ACC112 (cell line): ENCODE data around the gene SLC49A4.

Experiments used
- H2AFZ ChIP-seq: fragments of 200-600 bp; sonication (generic); one replicate; pipeline ENCODE4 v1.6.0; 2017; ENCODE audit warnings: antibody characterized with exemption, low read length; ENCODE audit not compliant: unreplicated experiment
- H3K27ac ChIP-seq: fragments of 200-600 bp; sonication (generic); 2 replicates; pipeline ENCODE4 v1.5.1; 2014; ENCODE audit warnings: low read depth, mild to moderate bottlenecking, antibody characterized with exemption, low read length, moderate library complexity
- H3K27me3 ChIP-seq: fragments of 200-600 bp; sonication (generic); 2 replicates; pipeline ENCODE4 v1.6.1; 2014; ENCODE audit warnings: mild to moderate bottlenecking, antibody characterized with exemption, low read length, moderate library complexity, mixed read lengths; ENCODE audit not compliant: insufficient read depth
- H3K36me3 ChIP-seq: fragments of 200-600 bp; sonication (generic); 2 replicates; pipeline ENCODE4 v1.6.1; 2016; ENCODE audit warnings: mild to moderate bottlenecking, antibody characterized with exemption, low read length, moderate library complexity, mixed read lengths; ENCODE audit not compliant: insufficient read depth
- H3K4me1 ChIP-seq: fragments of 200-600 bp; sonication (generic); one replicate; pipeline ENCODE4 v1.6.1; 2016; ENCODE audit warnings: low read length, mixed read lengths; ENCODE audit not compliant: insufficient read depth, unreplicated experiment, control insufficient read depth
- H3K4me3 ChIP-seq: fragments of 200-600 bp; sonication (generic); 2 replicates; pipeline ENCODE4 v1.5.1; 2014; ENCODE audit warnings: mild to moderate bottlenecking, low read depth, low read length
- H3K79me2 ChIP-seq: fragments of 200-600 bp; sonication (generic); one replicate; pipeline ENCODE4 v1.6.0; 2016; ENCODE audit warnings: low read length; ENCODE audit not compliant: control insufficient read depth, unreplicated experiment, insufficient read depth

Gene SLC49A4

DNA sequence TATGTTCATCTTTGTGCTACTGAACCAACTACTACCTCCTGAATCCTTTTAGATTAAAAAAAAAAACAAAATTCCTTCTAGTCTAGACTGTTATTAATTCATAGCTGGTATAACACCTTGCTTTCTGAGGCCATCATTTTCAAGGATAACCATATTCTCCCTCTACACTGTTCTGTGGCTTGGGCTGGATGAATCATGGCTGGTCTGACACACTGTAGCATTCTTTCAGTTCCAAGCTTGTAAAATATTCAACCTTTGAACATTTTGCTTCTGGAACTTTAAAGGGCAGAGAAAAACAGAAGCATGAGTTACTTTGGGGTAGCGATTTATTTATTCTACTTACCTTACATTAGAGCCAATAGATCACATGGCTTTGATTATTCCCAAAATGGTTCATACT lies 8.8 kb upstream of the SLC49A4 start:
- H3K27me3 ChIP-seq: no peaks in the 10 kb centered on the region
- peaks cover 4% of the 10 kb centered on the region for H3K79me2 ChIP-seq
- 0 out of 2 replicates have a peak overlapping the region, but pooled peaks have one; percentile 15 for H3K27ac ChIP-seq
- H3K36me3 ChIP-seq: 0 out of 2 replicates have a peak, but pooled peaks cover 2% of the 10 kb centered on the region
- H3K4me1 ChIP-seq: peaks cover 24% of the 10 kb centered on the region
- H2AFZ ChIP-seq: no peak overlapping the region
- no peak overlapping the region for H3K4me3 ChIP-seq

DNA sequence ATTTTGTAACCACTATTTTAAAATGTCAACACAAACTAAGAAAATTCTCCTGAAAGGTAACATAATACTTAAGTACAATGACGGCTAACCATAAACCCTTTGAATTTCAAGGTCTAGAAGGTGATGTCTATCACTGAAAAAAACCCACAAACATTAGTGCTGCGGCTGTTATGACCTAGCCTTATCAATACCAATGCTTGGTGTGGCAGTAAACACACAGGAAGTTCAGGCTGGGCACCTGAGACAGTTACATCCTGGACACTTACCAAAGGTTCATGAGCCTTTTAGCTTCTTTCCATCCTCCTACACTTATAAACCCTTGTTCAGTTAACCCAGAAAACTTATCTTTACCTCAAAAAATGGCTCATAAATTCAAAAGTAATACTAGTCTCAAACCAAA lies 7.0 kb upstream of the SLC49A4 start:
- Histone ChIP-seq H2AFZ (no peak overlapping the region), H3K36me3 (0 out of 2 replicates have a peak, but pooled peaks cover under 1% of the 10 kb centered on the region), H3K79me2 (peaks cover 10% of the 10 kb centered on the region), H3K4me3 (no peak overlapping the region), H3K27me3 (no peaks in the 10 kb centered on the region), H3K4me1 (peaks cover 24% of the 10 kb centered on the region), H3K27ac (no peak overlapping the region)

DNA sequence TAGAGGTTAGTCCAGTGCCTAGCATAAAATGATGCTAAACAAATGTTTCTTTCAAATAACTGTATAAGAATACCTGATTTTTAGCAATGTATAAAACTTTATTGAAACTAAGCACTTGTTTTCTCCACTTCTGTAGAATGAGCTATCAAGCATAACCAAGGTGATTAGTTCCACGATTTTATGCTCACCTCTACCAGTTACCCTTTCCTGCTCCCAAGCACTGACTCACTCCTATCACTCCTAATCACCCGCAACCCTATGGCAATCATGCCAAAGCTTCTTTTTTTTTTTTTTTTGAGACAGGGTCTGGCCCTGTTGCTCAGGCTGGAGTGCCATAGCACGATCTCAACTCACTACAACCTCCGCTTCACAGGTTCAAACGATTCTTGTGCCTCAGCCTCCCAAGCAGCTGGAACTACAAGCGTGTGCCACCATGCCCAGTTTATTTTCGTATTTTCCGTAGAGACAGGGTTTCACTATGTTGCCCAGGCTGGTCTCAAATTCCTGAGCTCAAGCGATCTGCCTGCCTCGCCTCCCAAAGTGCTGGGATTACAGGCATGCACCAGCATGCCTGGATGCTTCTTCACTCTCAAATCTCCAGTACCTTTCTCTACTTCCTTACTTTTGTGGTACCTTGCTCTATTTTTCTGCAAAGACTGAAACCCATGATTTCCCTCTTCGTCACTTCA lies 5.1 kb upstream of the SLC49A4 start:
- Histone ChIP-seq H3K4me1 (peaks cover 16% of the 10 kb centered on the region), H3K79me2 (peaks cover 10% of the 10 kb centered on the region), H3K4me3 (no peak overlapping the region), H3K36me3 (no peaks in the 10 kb centered on the region), H3K27me3 (no peaks in the 10 kb centered on the region), H2AFZ (no peak overlapping the region), H3K27ac (no peak overlapping the region)

DNA sequence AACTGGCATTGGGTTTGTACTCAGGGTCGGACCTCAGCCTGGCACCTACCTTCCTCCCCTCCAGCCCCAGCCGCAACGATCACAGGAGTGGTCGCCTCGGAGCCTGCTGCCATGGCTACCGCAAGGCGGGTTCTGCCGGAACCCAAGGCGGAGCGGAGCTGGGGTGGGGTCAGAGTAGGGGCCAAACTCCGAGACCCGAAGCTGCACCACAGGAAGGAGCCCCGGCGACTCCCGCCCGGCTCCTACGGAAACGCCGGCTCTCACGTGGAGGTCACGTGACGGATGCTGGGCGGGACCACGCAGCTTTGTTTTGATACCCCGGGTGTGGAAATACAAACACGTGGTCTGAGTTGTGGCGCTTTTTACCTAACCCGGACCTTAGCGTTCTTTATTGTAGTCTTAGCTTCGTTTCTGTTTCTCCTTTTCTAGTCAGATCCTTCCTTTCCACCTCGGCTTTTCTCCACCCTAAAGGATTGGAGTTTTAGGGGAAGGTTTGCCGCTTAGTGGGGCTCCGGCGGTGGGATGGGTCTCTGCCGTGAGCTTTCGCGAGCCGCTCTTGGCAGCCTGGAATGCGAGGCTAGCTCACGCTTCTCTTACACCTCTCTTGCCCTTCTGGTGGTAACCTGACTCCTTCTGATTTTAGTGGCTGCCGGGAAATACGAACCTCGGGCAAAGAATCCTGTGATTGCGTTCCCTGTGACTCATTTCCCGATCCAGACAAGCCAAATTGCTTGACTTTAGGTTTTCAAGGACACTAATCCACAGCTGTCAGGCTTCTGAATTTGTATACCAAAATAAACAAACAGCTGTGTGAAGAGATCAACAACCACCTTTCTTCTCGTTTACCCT lies 1.1 kb upstream of the SLC49A4 start, which contains the start of gene HSPBAP1:
HSPBAP1 (minus strand) TSS at position 264 of the 849 bp plus-strand sequence; CDS start at position 113, 151 bp downstream.
- Histone ChIP-seq H3K27me3 (no peaks in the 10 kb centered on the region), H3K79me2 (peaks cover 17% of the 10 kb centered on the region), H3K4me3 (peak within 1 kb of the TSS; percentile 82), H3K4me1 (peaks cover 11% of the 10 kb centered on the region), H3K27ac (peak within 1 kb of the TSS; percentile 93), H2AFZ (peak within 1 kb of the TSS; percentile 89), H3K36me3 (no peaks in the 10 kb centered on the region)

DNA sequence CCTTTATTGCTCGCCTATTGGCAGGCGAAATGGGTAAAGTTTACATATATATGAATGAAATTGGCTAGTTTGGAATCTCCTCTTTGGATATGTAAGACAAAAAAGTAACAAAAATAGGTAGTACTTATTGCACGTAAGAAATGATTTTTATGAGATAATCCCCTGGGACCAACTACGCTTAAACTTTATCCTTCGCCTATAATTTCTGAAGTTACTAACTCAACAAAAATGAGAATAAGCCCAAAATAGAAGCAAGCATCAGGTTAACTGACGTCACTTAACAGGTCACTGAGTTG lies 438 bp upstream of the SLC49A4 start:
- peak overlapping the region; percentile 93 for H3K27ac ChIP-seq
- H3K4me1 ChIP-seq: peaks cover 11% of the 10 kb centered on the region
- no peaks in the 10 kb centered on the region for H3K36me3 ChIP-seq
- no peaks in the 10 kb centered on the region for H3K27me3 ChIP-seq
- peak overlapping the region; percentile 89 for H2AFZ ChIP-seq
- H3K4me3 ChIP-seq: peak overlapping the region; percentile 82
- peaks cover 17% of the 10 kb centered on the region for H3K79me2 ChIP-seq

DNA sequence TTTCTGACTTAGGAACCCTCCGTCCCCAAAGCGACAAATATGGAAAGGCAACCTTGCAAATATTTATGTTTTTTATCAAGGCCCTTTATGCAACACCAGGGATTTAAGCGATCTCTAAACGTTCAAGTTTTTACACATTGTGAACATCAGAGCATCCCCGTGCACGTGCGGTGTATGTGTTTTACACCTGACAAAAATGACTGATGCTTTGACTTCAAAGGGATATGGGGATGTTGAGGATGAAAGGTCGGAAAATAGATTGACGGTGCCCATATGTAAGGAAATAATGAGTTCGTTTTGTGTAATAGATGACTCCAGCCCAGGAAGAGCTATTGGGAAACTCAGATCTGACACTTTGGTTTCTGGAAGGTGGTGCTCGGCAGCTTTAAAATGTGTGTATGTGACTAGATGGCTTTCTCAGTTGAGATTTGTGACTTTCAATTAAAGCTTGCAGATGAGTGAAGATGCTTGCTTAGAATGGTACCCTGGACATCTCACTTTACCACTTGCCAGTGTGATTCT lies 866 bp downstream of the SLC49A4 start:
- H3K27me3 ChIP-seq: no peaks in the 10 kb centered on the region
- no peaks in the 10 kb centered on the region for H3K36me3 ChIP-seq
- H3K4me3 ChIP-seq: peak overlapping the region; percentile 82
- H3K27ac ChIP-seq: peak overlapping the region; percentile 93; the same call in 1 of the 2 replicates
- H3K79me2 ChIP-seq: peaks cover 17% of the 10 kb centered on the region
- H3K4me1 ChIP-seq: peaks cover 11% of the 10 kb centered on the region
- H2AFZ ChIP-seq: peak overlapping the region; percentile 89

DNA sequence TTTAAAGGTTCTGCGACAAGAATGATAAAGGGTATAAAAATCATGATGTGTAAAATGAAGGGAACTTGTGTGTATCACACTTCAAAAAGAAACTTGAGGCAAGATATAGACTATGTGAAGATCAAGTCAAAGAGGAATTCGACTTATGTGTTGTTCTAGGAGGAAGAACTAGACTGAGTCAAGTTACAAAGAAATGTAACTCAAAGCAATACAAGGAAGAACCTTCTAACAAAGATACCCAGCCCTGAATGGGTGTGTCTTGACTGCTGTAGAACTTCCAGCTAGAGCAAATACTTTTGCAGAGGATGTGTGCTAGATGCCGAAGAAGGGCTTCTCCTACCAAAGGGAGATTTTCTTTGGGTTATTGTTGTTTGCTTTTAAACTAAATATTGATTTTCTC lies 2.4 kb downstream of the SLC49A4 start:
- no peak overlapping the region for H3K27ac ChIP-seq
- H2AFZ ChIP-seq: no peak overlapping the region
- peaks cover 11% of the 10 kb centered on the region for H3K4me1 ChIP-seq
- peaks cover 11% of the 10 kb centered on the region for H3K79me2 ChIP-seq
- no peak overlapping the region for H3K4me3 ChIP-seq
- no peaks in the 10 kb centered on the region for H3K27me3 ChIP-seq
- no peaks in the 10 kb centered on the region for H3K36me3 ChIP-seq

DNA sequence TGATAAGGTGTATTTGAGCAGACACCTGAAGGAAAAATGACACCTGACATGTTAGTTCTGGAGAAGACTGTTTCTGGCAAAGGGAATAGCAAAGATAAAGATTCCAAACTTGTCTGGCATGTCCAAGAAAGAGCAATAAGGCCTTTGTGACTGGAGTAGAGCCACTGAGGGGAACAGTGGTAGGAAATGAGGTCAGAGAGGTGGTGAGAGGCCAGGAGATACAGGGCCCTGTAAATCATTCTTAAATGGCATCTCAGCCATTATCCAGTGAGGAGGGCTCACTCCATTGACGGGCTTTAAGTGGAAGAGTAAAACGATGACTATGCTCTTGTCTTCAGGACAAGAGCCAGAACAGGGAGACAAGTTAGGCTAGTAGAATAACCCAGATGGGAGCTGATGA lies 4.5 kb downstream of the SLC49A4 start:
- Histone ChIP-seq H3K27ac (no peak overlapping the region), H2AFZ (no peak overlapping the region), H3K79me2 (peaks cover 11% of the 10 kb centered on the region), H3K36me3 (no peaks in the 10 kb centered on the region), H3K4me1 (peaks cover 11% of the 10 kb centered on the region), H3K4me3 (no peak overlapping the region), H3K27me3 (no peaks in the 10 kb centered on the region)

DNA sequence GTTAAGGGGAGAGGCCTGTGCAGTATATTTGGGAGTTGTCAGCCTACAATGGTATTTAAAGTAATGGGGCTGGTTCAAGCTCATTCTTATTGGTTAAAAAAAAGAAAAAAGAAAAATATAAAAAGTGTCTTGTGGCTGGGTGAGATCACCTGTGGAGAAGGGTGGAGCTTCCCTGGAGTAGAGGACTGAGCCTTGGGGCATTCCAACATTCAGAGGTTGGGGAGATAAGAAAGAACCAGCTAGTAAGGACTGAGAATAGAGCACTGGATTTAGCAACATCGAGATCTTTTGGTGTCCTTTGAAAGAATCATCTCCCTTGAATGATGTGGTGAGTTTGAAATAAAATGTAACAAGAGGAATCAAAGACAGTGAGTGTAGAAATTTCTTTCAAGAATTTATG lies 5.2 kb downstream of the SLC49A4 start:
- Histone ChIP-seq H3K36me3 (no peaks in the 10 kb centered on the region), H3K4me1 (peaks cover 11% of the 10 kb centered on the region), H3K27ac (no peak overlapping the region), H3K4me3 (no peak overlapping the region), H3K27me3 (no peaks in the 10 kb centered on the region), H3K79me2 (peaks cover 11% of the 10 kb centered on the region), H2AFZ (no peak overlapping the region)

DNA sequence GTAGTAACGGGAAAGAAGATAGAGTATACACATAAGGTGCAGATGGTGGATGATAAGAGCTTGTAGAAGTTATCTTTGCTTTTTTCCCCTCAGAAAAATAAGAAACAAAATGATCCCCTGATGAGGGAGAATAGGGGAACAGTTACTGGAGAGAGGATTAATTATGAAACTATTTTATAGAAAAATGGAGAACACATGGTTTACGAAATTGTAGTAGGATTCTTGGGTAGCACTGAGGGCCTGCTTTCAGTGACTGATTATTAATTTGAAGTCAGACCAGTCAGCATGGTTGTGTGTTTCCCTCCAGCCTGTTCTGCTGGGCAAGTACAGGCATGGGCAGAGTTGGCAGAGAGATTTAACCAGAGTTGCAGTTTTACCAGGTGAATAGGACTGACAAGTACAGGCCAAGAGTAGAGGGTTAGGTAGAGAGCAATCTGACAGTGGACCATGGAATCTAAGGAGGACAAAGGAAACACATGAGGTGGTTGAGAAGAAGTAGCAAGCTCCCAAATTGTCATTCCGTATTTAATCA lies 5.9 kb downstream of the SLC49A4 start:
- no peak overlapping the region for H2AFZ ChIP-seq
- H3K4me1 ChIP-seq: peaks cover 9% of the 10 kb centered on the region
- no peaks in the 10 kb centered on the region for H3K27me3 ChIP-seq
- H3K36me3 ChIP-seq: no peaks in the 10 kb centered on the region
- peaks cover 8% of the 10 kb centered on the region for H3K79me2 ChIP-seq
- no peak overlapping the region for H3K27ac ChIP-seq
- no peak overlapping the region for H3K4me3 ChIP-seq
